Stomach (tissue), 9 donors: ENCODE data around the gene AP1M2. TPM values are rescaled to one million over a fixed set of nuclear protein-coding genes. Genes with fewer than 3 reads are reported as not detected.

Experiments used
- DNase-seq, 2 donors: peaks; one replicate each; pipeline versions ENCODE4 v3.0.0 to v3.0.0-alpha.2; 2013 to 2019
- H3K27ac ChIP-seq, 5 donors: fragments of 200-600 bp in 4 of 5; sonication (generic) in 4 of 5; one replicate each; pipeline ENCODE4 v1.5.1; 2013 to 2019; ENCODE audit warnings: mild to moderate bottlenecking in 1 of 5, moderate library complexity in 1 of 5
- H3K27me3 ChIP-seq, 3 donors: fragments of 200-600 bp; sonication (generic); one replicate each; pipeline ENCODE4 v1.5.1; 2017 to 2019; ENCODE audit warnings: mixed run types in 1 of 3
- H3K36me3 ChIP-seq, 4 donors: fragments of 200-600 bp; sonication (generic); 1 replicate in 3 of 4; 2 replicates in 1 of 4; pipeline ENCODE4 v1.5.1; 2016 to 2019
- H3K4me1 ChIP-seq, 4 donors: fragments of 200-600 bp; sonication (generic); one replicate each; pipeline ENCODE4 v1.5.1; 2016 to 2019
- H3K4me3 ChIP-seq, 4 donors: fragments of 200-600 bp; sonication (generic) in 3 of 4; one replicate each; pipeline ENCODE4 v1.5.1; 2016 to 2019; ENCODE audit warnings: mild to moderate bottlenecking in 1 of 4
- H3K9me3 ChIP-seq, 4 donors: fragments of 200-600 bp; sonication (generic); one replicate each; pipeline ENCODE4 v1.5.1; 2016 to 2019
- CTCF ChIP-seq, 7 experiments: fragments of 450-650 bp in 4 of 7; fragments of 200-600 bp in 3 of 7; sonication (generic) in 3 of 7; IDR thresholded peaks; one replicate each; pipeline ENCODE4 v1.5.1; 2016 to 2019; ENCODE audit warnings: antibody characterized with exemption in 7 of 7, control low read depth in 2 of 7, mild to moderate bottlenecking in 1 of 7
- EP300 ChIP-seq: sonication (generic); formaldehyde crosslinking; IDR thresholded peaks from one replicate; pipeline ENCODE4 v1.6.1; 2017; ENCODE audit warnings: antibody characterized with exemption
- POLR2A ChIP-seq, 4 donors: fragments of 450-650 bp; IDR thresholded peaks; one replicate each; pipeline ENCODE4 v1.6.1; 2016; ENCODE audit warnings: antibody characterized with exemption in 4 of 4, control low read depth in 2 of 4, mild to moderate bottlenecking in 1 of 4, moderate library complexity in 1 of 4
- POLR2AphosphoS5 ChIP-seq, 3 donors: sonication (generic); formaldehyde crosslinking; IDR thresholded peaks; one replicate each; pipeline ENCODE4 v1.6.1; 2016; ENCODE audit warnings: antibody characterized with exemption in 3 of 3
- WGBS, 5 donors: extraction: QIAGEN DNeasy Blood & Tissue Kit in 3 of 5; methylation state at CpG; one replicate each; pipeline versions ENCODE4 v1.1.5 to v1.1.7; 2013 to 2018; 5-methylcytosine and 5-hydroxymethylcytosine counted together
- intact Hi-C: fragments of 100-400 bp; cut with DNase I; formaldehyde crosslinking; loops from one replicate; pipeline ENCODE4 v1.15.1; 2023; ENCODE audit warnings: low total_unique reads
- polyA plus RNA-seq, 3 donors: library from polyadenylated mRNA; stranded (reverse); fragments of 200-250 nt; gene quantifications; one replicate each; pipeline ENCODE4 v1.2.3, GENCODE V29; 2013
- total RNA-seq, 5 donors: library from RNA; depleted of rRNA; stranded (reverse); fragments of >200 nt; gene quantifications; one replicate each; pipeline versions ENCODE4 v1.1.0 to v1.2.3, GENCODE V29; 2014 to 2016
- donor health status: healthy with polysubstance abuse.
- donor health status: Bipolar disorder and iron deficiency.
- donor health status: healthy.

The AP1M2 gene
- total and polyA plus RNA-seq, 8 donors: 11.7 to 687 (median 68.3) TPM

DNA sequence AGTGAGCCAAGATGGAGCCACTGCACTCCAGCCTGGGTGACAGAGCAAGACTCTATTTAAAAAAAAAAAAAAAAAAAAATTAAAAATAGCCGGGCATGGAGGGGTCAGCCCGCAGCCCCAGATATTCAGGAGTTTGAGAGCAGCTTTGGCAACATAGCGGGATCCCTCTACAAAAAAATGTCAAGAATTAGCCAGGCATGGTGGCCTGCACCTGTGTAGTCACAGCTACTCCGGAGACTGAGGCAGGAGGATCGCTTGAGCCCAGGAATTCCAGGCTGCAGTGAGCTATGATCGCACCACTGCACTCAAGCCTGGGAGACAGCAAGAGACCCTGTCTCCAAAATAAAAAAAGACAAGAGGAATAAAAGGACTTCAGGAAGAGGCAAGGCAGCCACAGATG is 716 bp downstream of the AP1M2 start:
- peak overlapping the region; percentile 46 to 62 (median 52) for H3K4me3 ChIP-seq
- peaks cover 0 to 17% (median 8%) of the 10 kb centered on the region in 4 donors for H3K4me1 ChIP-seq
- H3K27me3 ChIP-seq: peaks cover 0 to 30% (median 0%) of the 10 kb centered on the region in 3 donors
- no peak for DNase-seq
- H3K27ac ChIP-seq: peak overlapping the region in 4 of 5 donors; percentile 70 to 83 (median 72)
- no peaks in the 10 kb centered on the region for H3K9me3 ChIP-seq
- no peak for TF ChIP-seq EP300
- TF ChIP-seq CTCF (IDR thresholded peaks at IDR 0.05): no peak
- no peak for TF ChIP-seq POLR2AphosphoS5 (IDR thresholded peaks at IDR 0.05)
- no peak for TF ChIP-seq POLR2A (IDR thresholded peaks at IDR 0.05)
- intact Hi-C loops: no loop called here
- H3K36me3 ChIP-seq: peaks cover 0 to 8% (median 2%) of the 10 kb centered on the region in 4 donors
- 28 to 55% (median 39%) methylated on average over 6 of the region's 6 CpGs for WGBS, 5 donors

GRCh38 chr19:10583036-10583776 is 3.9 kb downstream of the AP1M2 start:
- peaks cover 0 to 19% (median 0%) of the 10 kb centered on the region in 3 donors for H3K27me3 ChIP-seq
- H3K4me3 ChIP-seq: no peak overlapping the region
- TF ChIP-seq POLR2A (IDR thresholded peaks at IDR 0.05) (no peak), EP300 (no peak), CTCF (IDR thresholded peaks at IDR 0.05) (no peak), POLR2AphosphoS5 (IDR thresholded peaks at IDR 0.05) (no peak)
- peaks cover 0 to 30% (median 13%) of the 10 kb centered on the region in 4 donors for H3K36me3 ChIP-seq
- H3K9me3 ChIP-seq: no peaks in the 10 kb centered on the region
- peaks cover 0 to 25% (median 15%) of the 10 kb centered on the region in 4 donors for H3K4me1 ChIP-seq
- H3K27ac ChIP-seq: no peak overlapping the region
- intact Hi-C loops: no loop called here
- 83 to 88% (median 85%) methylated on average over 9 of the region's 9 CpGs for WGBS, 5 donors
- no peak for DNase-seq

DNA sequence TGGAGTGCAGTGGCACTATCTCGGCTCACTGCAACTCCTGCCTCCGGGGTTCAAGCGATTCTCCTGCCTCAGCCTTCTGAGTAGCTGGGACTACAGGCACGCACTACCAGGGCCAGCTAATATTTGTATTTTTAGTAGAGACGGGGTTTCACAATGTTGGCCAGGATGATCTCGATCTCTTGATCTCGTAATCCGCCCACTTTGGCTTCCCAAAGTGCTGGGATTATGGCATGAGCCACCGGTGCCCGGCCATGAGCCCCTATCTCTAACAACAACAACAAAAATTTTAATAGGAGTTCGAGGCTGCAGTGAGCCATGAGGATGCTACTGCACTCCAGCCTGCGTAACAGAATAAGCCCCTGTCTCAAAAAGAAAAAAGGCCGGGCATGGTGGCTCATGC is 5.0 kb downstream of the AP1M2 start:
- Histone ChIP-seq H3K4me3 (no peak overlapping the region), H3K4me1 (peaks cover 0 to 25% (median 15%) of the 10 kb centered on the region in 4 donors), H3K27ac (no peak overlapping the region), H3K36me3 (peaks cover 0 to 38% (median 17%) of the 10 kb centered on the region in 4 donors), H3K27me3 (peaks cover 0 to 8% (median 0%) of the 10 kb centered on the region in 3 donors), H3K9me3 (no peaks in the 10 kb centered on the region)
- intact Hi-C loops: no loop called here
- no peak for DNase-seq
- TF ChIP-seq EP300 (no peak), POLR2A (IDR thresholded peaks at IDR 0.05) (no peak), POLR2AphosphoS5 (IDR thresholded peaks at IDR 0.05) (no peak), CTCF (IDR thresholded peaks at IDR 0.05) (no peak)
- 83 to 94% (median 88%) methylated on average over 13 of the region's 13 CpGs for WGBS, 5 donors

DNA sequence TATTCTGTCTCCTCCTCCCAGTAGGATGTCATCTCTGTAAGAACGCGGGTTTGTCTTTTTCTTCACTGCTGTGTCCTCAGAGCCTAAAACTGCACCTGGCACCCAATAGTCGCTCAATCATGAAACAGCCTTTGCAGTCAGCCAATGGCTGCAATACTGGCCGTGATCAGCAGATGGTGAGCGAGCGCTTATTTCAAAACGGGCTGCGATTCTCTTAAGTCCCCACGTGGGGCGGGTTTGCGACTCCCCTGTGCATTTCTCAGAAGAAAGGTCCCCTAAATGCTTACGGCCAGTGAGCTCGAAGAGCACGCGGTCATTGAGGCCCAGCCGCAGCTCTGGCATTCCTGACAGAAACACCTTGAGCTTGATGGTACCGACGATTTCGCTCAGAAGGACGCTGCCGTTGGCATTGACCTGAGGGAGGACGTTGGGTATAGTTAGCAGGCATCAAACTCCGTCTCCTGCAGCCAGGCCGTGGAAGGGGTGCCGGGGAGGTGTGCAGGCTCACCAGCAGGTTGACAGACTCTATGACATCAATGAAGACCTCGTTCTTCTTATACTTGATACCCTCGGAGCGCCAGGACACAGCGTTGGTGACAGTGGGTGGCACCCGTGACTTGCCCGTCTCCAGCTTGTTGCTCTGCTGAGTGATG is 6.0 kb downstream of the AP1M2 start:
- H3K27ac ChIP-seq: no peak overlapping the region
- intact Hi-C loops: loop anchor here (2.0 kb wide), 1 partner anchor 64 kb away; no protein-coding TSS in a partner anchor
- no peaks in the 10 kb centered on the region for H3K9me3 ChIP-seq
- peak in 6 of 7 experiments; percentile 8 to 99 (median 98) for TF ChIP-seq CTCF (IDR thresholded peaks at IDR 0.05)
- peak in 2 of 3 donors; percentile 10 to 90 for TF ChIP-seq POLR2AphosphoS5 (IDR thresholded peaks at IDR 0.05)
- no peak for TF ChIP-seq EP300
- no peak for TF ChIP-seq POLR2A (IDR thresholded peaks at IDR 0.05)
- peak; percentile 92 to 96 for DNase-seq
- H3K4me1 ChIP-seq: peaks cover 0 to 25% (median 12%) of the 10 kb centered on the region in 4 donors
- H3K4me3 ChIP-seq: no peak overlapping the region
- no peaks in the 10 kb centered on the region for H3K27me3 ChIP-seq
- WGBS, 5 donors: 22 to 28% (median 25%) methylated on average over 26 to 31 of the region's 31 CpGs
- H3K36me3 ChIP-seq: peaks cover 0 to 42% (median 21%) of the 10 kb centered on the region in 4 donors
